ENCODE data around the gene RFNG. TPM values are rescaled to one million over a fixed set of nuclear protein-coding genes. Genes with fewer than 3 reads are reported as not detected.

RFNG gene
- total and polyA plus RNA-seq, 12 donors, result 21.2 to 78.0 (median 47.4) TPM

DNA sequence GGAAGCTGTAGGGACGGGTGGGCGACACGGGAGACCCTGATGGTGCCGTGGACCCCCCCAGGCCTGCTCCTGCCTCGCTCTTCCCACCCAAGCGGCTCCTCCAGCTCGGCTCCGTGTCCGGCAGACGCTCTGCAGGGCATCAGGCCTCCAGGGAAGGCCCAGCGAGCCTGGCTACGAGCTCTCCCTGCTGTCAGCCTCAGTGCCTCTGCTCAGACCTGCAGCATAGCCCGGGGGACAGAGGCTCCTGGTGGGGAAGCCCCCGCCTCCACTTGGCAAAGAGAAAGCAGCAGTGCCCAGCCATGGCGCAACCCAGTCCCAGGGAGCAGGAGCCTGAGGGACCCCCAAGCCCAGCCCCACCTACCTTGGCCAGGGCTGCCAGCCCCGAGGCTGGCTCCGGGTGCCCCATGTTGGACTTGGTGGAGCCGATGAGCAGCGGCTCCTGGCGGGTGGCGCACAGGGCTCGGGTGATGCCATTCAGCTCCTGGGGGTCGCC lies 40.5 kb upstream of the RFNG start:
- 86 to 94% (median 87%) methylated on average over 14 to 23 of the region's 23 CpGs; no CpG with 5 or more reads in 1 of the 4 donors for WGBS, 4 donors
- no peak for DNase-seq
- no peak overlapping the region for H3K27ac ChIP-seq
- no peaks in the 10 kb centered on the region for H3K27me3 ChIP-seq
- intact Hi-C loops (cut with DNase I), result no loop called here
- H3K9me3 ChIP-seq (replicated peaks in 1 of 3), result no peaks in the 10 kb centered on the region
- no peak overlapping the region for H3K4me3 ChIP-seq
- H3K36me3 ChIP-seq (replicated peaks in 1 of 2), result peaks cover 0 to 86% of the 10 kb centered on the region in 2 donors
- peaks cover 9 to 11% of the 10 kb centered on the region in 2 donors for H3K4me1 ChIP-seq (replicated peaks in 1 of 2)
- TF ChIP-seq, protein P1, sequence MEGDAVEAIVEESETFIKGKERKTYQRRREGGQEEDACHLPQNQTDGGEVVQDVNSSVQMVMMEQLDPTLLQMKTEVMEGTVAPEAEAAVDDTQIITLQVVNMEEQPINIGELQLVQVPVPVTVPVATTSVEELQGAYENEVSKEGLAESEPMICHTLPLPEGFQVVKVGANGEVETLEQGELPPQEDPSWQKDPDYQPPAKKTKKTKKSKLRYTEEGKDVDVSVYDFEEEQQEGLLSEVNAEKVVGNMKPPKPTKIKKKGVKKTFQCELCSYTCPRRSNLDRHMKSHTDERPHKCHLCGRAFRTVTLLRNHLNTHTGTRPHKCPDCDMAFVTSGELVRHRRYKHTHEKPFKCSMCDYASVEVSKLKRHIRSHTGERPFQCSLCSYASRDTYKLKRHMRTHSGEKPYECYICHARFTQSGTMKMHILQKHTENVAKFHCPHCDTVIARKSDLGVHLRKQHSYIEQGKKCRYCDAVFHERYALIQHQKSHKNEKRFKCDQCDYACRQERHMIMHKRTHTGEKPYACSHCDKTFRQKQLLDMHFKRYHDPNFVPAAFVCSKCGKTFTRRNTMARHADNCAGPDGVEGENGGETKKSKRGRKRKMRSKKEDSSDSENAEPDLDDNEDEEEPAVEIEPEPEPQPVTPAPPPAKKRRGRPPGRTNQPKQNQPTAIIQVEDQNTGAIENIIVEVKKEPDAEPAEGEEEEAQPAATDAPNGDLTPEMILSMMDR (IDR thresholded peaks at IDR 0.05), result no peak
- TF ChIP-seq POLR2A (IDR thresholded peaks at IDR 0.05), result no peak

DNA sequence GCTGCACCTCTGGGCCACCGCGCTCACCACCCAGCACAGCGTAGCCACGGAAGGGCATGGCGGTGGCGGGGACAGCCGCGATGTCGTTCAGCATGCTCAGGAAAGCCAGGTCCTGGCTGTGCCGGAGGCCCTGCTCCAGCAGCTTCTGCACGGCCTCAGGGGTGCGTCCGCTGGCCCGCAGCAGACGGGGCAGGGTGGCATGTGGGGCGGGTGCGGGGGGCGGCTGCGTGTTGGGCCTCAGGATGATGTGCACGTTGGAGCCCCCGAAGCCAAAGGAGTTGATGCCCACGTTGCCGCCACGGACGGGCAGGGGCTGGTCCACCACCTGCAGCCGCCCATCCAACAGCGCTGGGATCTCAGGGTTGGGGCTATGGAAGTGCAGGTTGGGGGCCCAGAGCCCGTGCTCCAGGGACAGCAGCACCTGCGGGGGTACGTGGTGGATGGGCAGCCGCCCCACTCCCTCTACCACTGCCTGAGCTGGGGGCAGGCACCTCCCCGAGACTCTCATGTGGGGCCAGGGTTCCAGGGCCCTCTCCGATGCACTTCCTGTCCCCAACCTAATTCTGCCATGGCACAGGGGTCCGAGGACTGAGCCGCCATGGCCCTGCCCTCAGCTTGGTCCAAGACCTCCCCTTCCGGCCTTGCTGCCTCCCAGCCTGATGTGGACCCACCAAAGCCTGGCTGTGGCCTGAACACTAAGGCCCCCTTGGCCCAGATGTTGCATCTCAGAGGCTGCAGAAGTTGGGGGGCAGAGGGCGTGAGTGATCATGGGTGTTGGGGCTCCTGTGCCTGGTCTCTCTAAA lies 39.9 kb upstream of the RFNG start:
- Histone ChIP-seq H3K9me3 (replicated peaks in 1 of 3) (no peaks in the 10 kb centered on the region), H3K4me3 (no peak overlapping the region), H3K36me3 (replicated peaks in 1 of 2) (peaks cover 0 to 93% of the 10 kb centered on the region in 2 donors), H3K27me3 (no peaks in the 10 kb centered on the region), H3K27ac (no peak overlapping the region), H3K4me1 (replicated peaks in 1 of 2) (peaks cover 2 to 4% of the 10 kb centered on the region in 2 donors)
- intact Hi-C loops (cut with DNase I), result no loop called here
- no peak for TF ChIP-seq POLR2A (IDR thresholded peaks at IDR 0.05)
- 93 to 98% (median 95%) methylated on average over 5 to 37 of the region's 37 CpGs for WGBS, 4 donors
- no peak for DNase-seq

DNA sequence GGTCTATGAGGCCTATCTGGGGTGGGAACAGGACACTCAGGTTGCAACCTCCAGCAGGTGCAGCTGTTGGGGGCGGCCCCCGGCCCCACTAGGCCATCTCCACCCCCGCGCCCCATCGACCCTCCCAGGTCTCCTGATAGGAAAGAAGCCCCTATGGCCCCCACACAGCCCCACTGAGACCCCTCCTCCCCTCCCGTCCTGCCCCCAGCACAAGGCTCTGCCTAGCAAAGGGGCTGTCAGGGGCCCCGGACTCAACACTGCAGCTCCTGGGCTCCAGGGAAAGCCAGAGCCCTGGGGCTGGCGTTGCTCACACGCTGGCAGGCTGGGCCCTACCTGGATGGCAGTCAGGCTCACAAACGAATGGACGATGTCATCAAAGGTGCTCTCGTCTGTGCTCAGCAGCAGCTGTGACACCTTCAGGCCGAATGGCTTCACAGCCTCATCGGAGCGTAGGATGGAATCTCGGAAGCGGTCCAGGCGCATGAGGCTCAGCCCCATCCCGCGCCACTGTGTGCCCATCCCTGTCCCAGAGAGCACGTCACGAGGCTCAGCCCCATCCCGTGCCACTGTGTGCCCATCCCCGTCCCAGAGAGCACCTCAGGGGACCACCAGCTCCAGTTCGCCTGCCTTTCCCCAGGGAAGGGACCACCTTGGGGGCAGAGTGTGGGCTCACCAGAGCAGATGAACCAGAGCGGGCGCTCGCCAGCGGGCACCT lies 39.1 kb upstream of the RFNG start:
- no peaks in the 10 kb centered on the region for H3K9me3 ChIP-seq (replicated peaks in 1 of 3)
- H3K36me3 ChIP-seq (replicated peaks in 1 of 2), result peaks cover 0 to 97% of the 10 kb centered on the region in 2 donors
- intact Hi-C loops (cut with DNase I), result no loop called here
- no peak overlapping the region for H3K4me3 ChIP-seq
- TF ChIP-seq POLR2A (IDR thresholded peaks at IDR 0.05), result no peak
- TF ChIP-seq, protein P1 (IDR thresholded peaks at IDR 0.05), result no peak
- DNase-seq, result no peak
- no peaks in the 10 kb centered on the region for H3K4me1 ChIP-seq (replicated peaks in 1 of 2)
- WGBS, 4 donors, result 93 to 94% (median 93%) methylated on average over 18 to 29 of the region's 29 CpGs
- H3K27me3 ChIP-seq, result no peaks in the 10 kb centered on the region
- H3K27ac ChIP-seq, result no peak overlapping the region

DNA sequence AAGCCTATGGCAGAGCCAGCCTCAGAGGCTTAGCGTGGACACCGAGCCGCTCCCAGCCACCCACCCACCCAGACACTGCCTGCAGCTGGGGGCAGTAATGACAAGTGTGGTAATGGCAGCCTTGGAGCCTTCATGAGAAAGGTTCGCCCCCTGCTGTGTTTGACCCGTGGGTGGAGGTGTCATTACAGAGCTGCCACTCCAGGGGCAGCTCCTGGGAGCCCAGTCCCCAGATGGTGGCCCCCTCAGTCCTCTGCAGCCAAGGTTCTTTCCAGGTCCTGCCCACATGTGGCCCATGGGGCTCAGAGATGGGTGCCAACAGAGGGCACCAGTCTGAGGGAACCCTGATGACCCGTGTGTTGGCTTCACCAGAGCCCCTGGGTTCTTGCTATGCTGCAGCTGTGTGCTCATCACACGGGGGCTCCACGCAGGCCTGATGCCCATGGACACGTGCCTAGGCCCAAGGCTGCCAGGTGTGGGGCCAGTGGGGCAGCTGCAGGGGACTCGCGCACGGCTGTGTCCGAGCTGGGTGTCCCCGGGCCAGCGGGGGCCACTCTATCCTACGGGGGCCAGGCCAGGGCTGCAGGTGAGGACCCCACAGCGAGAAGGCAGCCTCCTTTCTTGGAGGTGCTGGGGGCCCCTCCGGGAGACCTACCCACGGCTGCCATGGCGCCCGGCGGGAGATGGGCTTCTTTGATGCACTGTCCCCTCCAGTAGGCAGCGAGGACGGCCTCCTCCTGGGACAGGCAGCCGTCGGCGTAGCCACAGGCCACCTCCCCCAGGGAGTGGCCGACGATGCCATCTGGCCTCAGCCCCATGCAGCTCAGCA lies 38.3 kb upstream of the RFNG start:
- 88 to 92% (median 91%) methylated on average over 6 to 29 of the region's 29 CpGs; no CpG with 5 or more reads in 1 of the 4 donors for WGBS, 4 donors
- Histone ChIP-seq H3K27me3 (no peaks in the 10 kb centered on the region), H3K27ac (no peak overlapping the region), H3K9me3 (replicated peaks in 1 of 3) (no peaks in the 10 kb centered on the region), H3K4me1 (replicated peaks in 1 of 2) (no peaks in the 10 kb centered on the region), H3K4me3 (no peak overlapping the region), H3K36me3 (replicated peaks in 1 of 2) (peaks cover 0 to 99% of the 10 kb centered on the region in 2 donors)
- TF ChIP-seq, protein P1 (IDR thresholded peaks at IDR 0.05), result no peak
- no peak for TF ChIP-seq POLR2A (IDR thresholded peaks at IDR 0.05)
- DNase-seq, result no peak
- intact Hi-C loops (cut with DNase I), result no loop called here

Measured in adrenal gland (tissue), 12 donors.